Heart left ventricle (tissue), 16 donors: ENCODE data around the gene NSD1. TPM values are rescaled to one million over a fixed set of nuclear protein-coding genes. Genes with fewer than 3 reads are reported as not detected.
A peak's percentile ranks its signal among the peaks of the same experiment; 100 is the strongest.

Experiments
- ATAC-seq, 4 donors: fragments of 200-7000 bp; cut with Tn5 transposase; one replicate each; pipeline ENCODE4 v1.9.1; 2020 to 2022; ENCODE audit warnings: moderate library complexity in 4 of 4, mild to moderate bottlenecking in 3 of 4, moderate number of reproducible peaks in 1 of 4
- DNase-seq, 5 donors: peaks; one replicate each; pipeline ENCODE4 v3.0.0-alpha.2; 2020
- H3K27ac ChIP-seq, 12 donors: fragments of 200-600 bp; sonication (generic) in 4 of 12; one replicate each; pipeline versions ENCODE4 v1.5.0 to v1.8.0; 2016 to 2022; ENCODE audit warnings: mild to moderate bottlenecking in 2 of 12
- H3K27me3 ChIP-seq, 9 donors: fragments of 200-600 bp; sonication (generic) in 2 of 9; one replicate each; pipeline versions ENCODE4 v1.5.1 to v1.8.0; 2016 to 2022; ENCODE audit warnings: mild to moderate bottlenecking in 3 of 9
- H3K36me3 ChIP-seq, 9 donors: fragments of 200-600 bp; sonication (generic) in 2 of 9; one replicate each; pipeline versions ENCODE4 v1.5.0 to v1.8.0; 2018 to 2022; ENCODE audit warnings: mild to moderate bottlenecking in 2 of 9
- H3K4me1 ChIP-seq, 12 donors: fragments of 200-600 bp; sonication (generic) in 4 of 12; one replicate each; pipeline versions ENCODE4 v1.5.0 to v1.8.0; 2016 to 2022; ENCODE audit warnings: mild to moderate bottlenecking in 3 of 12
- H3K4me3 ChIP-seq, 12 donors: fragments of 200-600 bp; sonication (generic) in 4 of 12; one replicate each; pipeline versions ENCODE4 v1.5.0 to v1.8.0; 2017 to 2022; ENCODE audit warnings: mild to moderate bottlenecking in 9 of 12, moderate library complexity in 4 of 12
- H3K9me3 ChIP-seq, 12 donors: fragments of 200-600 bp; sonication (generic) in 4 of 12; one replicate each; pipeline versions ENCODE4 v1.5.0 to v1.8.0; 2016 to 2022; ENCODE audit warnings: mild to moderate bottlenecking in 1 of 12
- CTCF ChIP-seq, 12 donors: fragments of 200-600 bp; sonication (generic) in 4 of 12; IDR thresholded peaks; one replicate each; pipeline versions ENCODE4 v1.5.0 to v1.8.0; 2018 to 2022; ENCODE audit warnings: antibody characterized with exemption in 12 of 12, mild to moderate bottlenecking in 5 of 12
- POLR2A ChIP-seq, 2 donors: fragments of 450-650 bp; IDR thresholded peaks; one replicate each; pipeline ENCODE4 v1.6.1; 2017; ENCODE audit warnings: antibody characterized with exemption in 2 of 2, mild to moderate bottlenecking in 2 of 2, moderate library complexity in 2 of 2
- WGBS, 4 donors: extraction: QIAGEN DNeasy Blood & Tissue Kit in 2 of 4; methylation state at CpG; one replicate each; pipeline versions ENCODE4 v1.1.5 to v1.1.7; 2013 to 2018; 5-methylcytosine and 5-hydroxymethylcytosine counted together
- intact Hi-C, 10 donors: fragments of 100-400 bp; cut with DNase I; formaldehyde crosslinking; loops; one replicate each; pipeline versions ENCODE4 v1.11.1 to v1.14.2; 2022
- polyA plus RNA-seq, 2 donors: library from polyadenylated mRNA; stranded (reverse); fragments of 200-250 nt; gene quantifications; one replicate each; pipeline ENCODE4 v1.2.3, GENCODE V29; 2013
- total RNA-seq, 9 donors: library from RNA; depleted of rRNA in 2 of 9; stranded (reverse); fragments of >200 nt in 2 of 9; fragmentation: NEBNext Ultra II Directional in 3 of 9; extraction: Animal tissue kit (Norgen Biotek cat#: 25700) in 3 of 9; gene quantifications; one replicate each; pipeline versions ENCODE4 v1.1.0 to v1.2.4, GENCODE V29; 2016 to 2023
- donor health status: ischemic (EF 13 %, LVEDD 7.1; RV severe dilation, severe dysfunction).
- donor health status: healthy with polysubstance abuse.
- donor health status: DM: no; HTN: yes; CAD: no.
- donor health status: DM: no; HTN: no; CAD: no.
- donor health status: ischemic (EF 25% LVEDD 6.9; RV normal size, moderate dysfunction).
- donor health status: ischemic (EF 25% LVEDD 5.7; RV mildly dilated, moderate dysfunction).
- donor health status: healthy.
- donor health status: DM: yes; HTN: yes; CAD: no.
- donor health status: ischemic (EF 35%, LVEDD 5.7; RV mildly dilated, moderate dysfunction).
- donor health status: nonischemic (EF 11% LVEDD 7.7; RV severe dilation, severe dysfunction).
- donor health status: DM: yes; HTN: yes; CAD: no.
- donor health status: PGD.
- donor health status: ischemic (EF 29% LVEDD 5.4; RV normal size, mild dysfunction).
- donor health status: nonischemic (EF 23%, LVEDD 6.1; RV moderate dilation, normal function).

NSD1 gene
- total and polyA plus RNA-seq, 11 donors = 10.9 to 64.6 (median 43.9) TPM

GRCh38 chr5:177117441-177118045, 16.0 kb upstream of the NSD1 start:
- DNase-seq (no peak), ATAC-seq (no peak)
- TF ChIP-seq POLR2A (IDR thresholded peaks at IDR 0.05) = no peak
- TF ChIP-seq CTCF (IDR thresholded peaks at IDR 0.05) = no peak
- peaks cover 0 to 28% (median 14%) of the 10 kb centered on the region in 12 donors for H3K4me1 ChIP-seq
- H3K27ac ChIP-seq = peak overlapping the region in 4 of 12 donors; percentile 58 to 74 (median 64)
- H3K27me3 ChIP-seq = no peaks in the 10 kb centered on the region
- no peaks in the 10 kb centered on the region for H3K9me3 ChIP-seq
- intact Hi-C loops = loop anchor here (5.0 to 10.0 kb wide), 9 partner anchors 80 to 267 kb away; partner anchors contain the start of genes PRELID1 (in 5 of the 10), RAB24 (in 5 of the 10), MXD3 (in 2 of the 10) and SLC34A1 (in 1 of the 10)
- H3K36me3 ChIP-seq = no peaks in the 10 kb centered on the region
- 96 to 98% (median 97%) methylated on average over 30 of the region's 30 CpGs for WGBS, 4 donors
- no peak overlapping the region for H3K4me3 ChIP-seq

- intact Hi-C loops = no loop called here
- H3K27ac ChIP-seq = no peak overlapping the region
Measured at GRCh38 chr5:177122566-177122965, 11.0 kb upstream of the NSD1 start.

GRCh38 chr5:177123789-177124485, 9.6 kb upstream of the NSD1 start:
- intact Hi-C loops = no loop called here
- TF ChIP-seq POLR2A (IDR thresholded peaks at IDR 0.05) = no peak
- no peak for TF ChIP-seq CTCF (IDR thresholded peaks at IDR 0.05)
- no peaks in the 10 kb centered on the region for H3K36me3 ChIP-seq
- H3K4me1 ChIP-seq = peaks cover 0 to 11% (median 0%) of the 10 kb centered on the region in 12 donors
- 79 to 82% (median 81%) methylated on average over 15 of the region's 15 CpGs for WGBS, 4 donors
- no peaks in the 10 kb centered on the region for H3K27me3 ChIP-seq
- DNase-seq = no peak
- H3K27ac ChIP-seq = no peak overlapping the region
- no peaks in the 10 kb centered on the region for H3K9me3 ChIP-seq
- H3K4me3 ChIP-seq = no peak overlapping the region
- ATAC-seq = no peak

More at GRCh38 chr5:177122566-177122965, 11.0 kb upstream of the NSD1 start:
- Histone ChIP-seq H3K9me3 (no peaks in the 10 kb centered on the region), H3K4me3 (no peak overlapping the region), H3K4me1 (no peaks in the 10 kb centered on the region), H3K36me3 (no peaks in the 10 kb centered on the region), H3K27me3 (no peaks in the 10 kb centered on the region)
- DNase-seq = no peak
- TF ChIP-seq POLR2A (IDR thresholded peaks at IDR 0.05) (no peak), CTCF (IDR thresholded peaks at IDR 0.05) (no peak)
- ATAC-seq = no peak
- WGBS, 4 donors = 97 to 98% (median 97%) methylated on average over 5 of the region's 5 CpGs

GRCh38 chr5:177124486-177124991, 9.0 kb upstream of the NSD1 start:
- WGBS, 4 donors = 84 to 86% (median 85%) methylated on average over 4 of the region's 4 CpGs
- H3K9me3 ChIP-seq = no peaks in the 10 kb centered on the region
- no peak overlapping the region for H3K4me3 ChIP-seq
- DNase-seq (no peak), ATAC-seq (no peak)
- no peaks in the 10 kb centered on the region for H3K27me3 ChIP-seq
- H3K27ac ChIP-seq = no peak overlapping the region
- H3K4me1 ChIP-seq = peaks cover 0 to 17% (median 0%) of the 10 kb centered on the region in 12 donors
- TF ChIP-seq POLR2A (IDR thresholded peaks at IDR 0.05) (no peak), CTCF (IDR thresholded peaks at IDR 0.05) (no peak)
- no peaks in the 10 kb centered on the region for H3K36me3 ChIP-seq
- intact Hi-C loops = no loop called here
